ENCODE results near the gene OTUD1. TPM values are rescaled to one million over a fixed set of nuclear protein-coding genes. Genes with fewer than 3 reads are reported as not detected.

The OTUD1 gene
- total and polyA plus RNA-seq, 8 donors: 12.0 to 21.6 (median 14.6) TPM

DNA sequence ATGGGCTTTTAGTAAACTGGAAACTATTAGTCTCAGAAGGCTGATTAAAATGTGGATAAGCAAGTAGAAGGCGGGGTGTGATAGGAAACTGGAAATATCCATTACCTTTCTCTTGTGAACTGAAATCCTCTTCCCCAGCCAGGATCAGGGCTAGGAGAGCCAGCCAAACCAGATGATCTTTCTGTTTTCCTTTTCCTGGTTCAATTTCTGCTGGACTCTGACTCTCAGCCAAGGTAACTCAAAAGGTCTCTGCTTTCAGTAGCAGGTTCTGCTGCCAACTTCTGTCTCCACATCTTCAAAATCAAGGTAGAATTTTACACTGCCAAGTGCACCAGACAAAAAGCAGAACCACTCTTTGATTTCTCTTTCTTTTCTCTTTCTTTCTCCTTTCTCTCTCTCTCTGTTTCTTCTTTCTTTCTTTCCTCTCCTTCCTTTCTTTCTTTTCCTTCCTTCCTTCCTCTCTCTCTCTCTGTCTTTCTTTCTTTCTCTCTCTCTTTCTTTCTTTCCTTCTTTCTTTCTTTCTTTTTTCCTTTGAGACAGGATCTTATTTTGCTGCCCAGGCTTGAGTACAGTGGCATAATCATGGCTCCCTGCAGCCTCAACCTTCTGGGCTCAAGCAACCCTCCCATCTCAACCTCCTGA lies 30.8 kb downstream of the OTUD1 start:
- DNase-seq: no peak
- no peaks in the 10 kb centered on the region for H3K4me1 ChIP-seq
- H3K36me3 ChIP-seq: no peaks in the 10 kb centered on the region
- H3K27me3 ChIP-seq: no peaks in the 10 kb centered on the region
- no peak overlapping the region for H3K27ac ChIP-seq
- ATAC-seq: no peak
- intact Hi-C loops (cut with DNase I): no loop called here
- H3K9me3 ChIP-seq: no peaks in the 10 kb centered on the region
- TF ChIP-seq, protein P1, sequence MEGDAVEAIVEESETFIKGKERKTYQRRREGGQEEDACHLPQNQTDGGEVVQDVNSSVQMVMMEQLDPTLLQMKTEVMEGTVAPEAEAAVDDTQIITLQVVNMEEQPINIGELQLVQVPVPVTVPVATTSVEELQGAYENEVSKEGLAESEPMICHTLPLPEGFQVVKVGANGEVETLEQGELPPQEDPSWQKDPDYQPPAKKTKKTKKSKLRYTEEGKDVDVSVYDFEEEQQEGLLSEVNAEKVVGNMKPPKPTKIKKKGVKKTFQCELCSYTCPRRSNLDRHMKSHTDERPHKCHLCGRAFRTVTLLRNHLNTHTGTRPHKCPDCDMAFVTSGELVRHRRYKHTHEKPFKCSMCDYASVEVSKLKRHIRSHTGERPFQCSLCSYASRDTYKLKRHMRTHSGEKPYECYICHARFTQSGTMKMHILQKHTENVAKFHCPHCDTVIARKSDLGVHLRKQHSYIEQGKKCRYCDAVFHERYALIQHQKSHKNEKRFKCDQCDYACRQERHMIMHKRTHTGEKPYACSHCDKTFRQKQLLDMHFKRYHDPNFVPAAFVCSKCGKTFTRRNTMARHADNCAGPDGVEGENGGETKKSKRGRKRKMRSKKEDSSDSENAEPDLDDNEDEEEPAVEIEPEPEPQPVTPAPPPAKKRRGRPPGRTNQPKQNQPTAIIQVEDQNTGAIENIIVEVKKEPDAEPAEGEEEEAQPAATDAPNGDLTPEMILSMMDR (IDR thresholded peaks at IDR 0.05): no peak
- no peak overlapping the region for H3K4me3 ChIP-seq

DNA sequence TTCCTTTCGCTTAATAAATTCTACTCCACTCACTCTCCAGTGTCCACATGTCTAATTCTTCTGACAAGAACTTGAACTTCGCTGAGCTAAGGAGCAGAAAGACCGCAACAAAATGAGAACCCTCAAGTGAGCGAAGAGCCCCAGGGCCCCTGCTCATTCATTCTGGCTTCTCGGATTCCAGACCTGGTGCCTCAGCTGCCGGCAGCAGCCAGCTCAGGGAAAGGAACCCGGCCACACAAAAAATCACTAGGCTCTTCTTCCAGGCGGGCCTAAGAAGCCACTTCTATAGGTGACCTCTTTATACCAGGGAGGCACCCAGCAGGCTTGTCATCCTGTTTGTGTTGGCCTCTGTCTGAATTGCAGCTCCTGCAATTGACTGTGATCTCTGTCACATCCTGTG lies 33.3 kb downstream of the OTUD1 start:
- Histone ChIP-seq H3K4me3 (no peak overlapping the region), H3K27ac (no peak overlapping the region), H3K9me3 (no peaks in the 10 kb centered on the region), H3K4me1 (no peaks in the 10 kb centered on the region), H3K27me3 (no peaks in the 10 kb centered on the region), H3K36me3 (no peaks in the 10 kb centered on the region)
- DNase-seq: no peak
- intact Hi-C loops (cut with DNase I): no loop called here
- no peak for ATAC-seq
- TF ChIP-seq, protein P1 (IDR thresholded peaks at IDR 0.05): no peak

DNA sequence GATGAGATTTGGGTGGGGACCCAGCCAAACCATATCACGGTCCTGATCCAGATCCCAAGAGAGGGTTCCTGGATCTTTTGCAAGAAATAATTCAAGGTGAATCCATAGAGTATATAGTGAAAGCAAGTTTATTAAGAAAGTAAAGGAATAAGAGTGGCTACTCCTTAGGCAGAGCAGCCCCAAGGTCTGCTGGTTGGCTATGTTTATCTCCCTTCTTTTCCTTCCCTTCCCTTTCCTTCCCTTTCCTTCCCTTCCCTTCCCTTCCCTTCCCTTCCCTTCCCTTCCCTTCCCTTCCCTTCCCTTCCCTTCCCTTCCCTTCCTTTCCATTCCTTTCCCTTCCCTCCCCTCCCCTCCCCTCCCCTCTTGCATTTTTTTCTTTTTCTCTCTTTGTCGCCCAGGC lies 35.2 kb downstream of the OTUD1 start:
- peaks cover 0 to 1% of the 10 kb centered on the region in 2 donors for H3K4me1 ChIP-seq
- no peak overlapping the region for H3K27ac ChIP-seq
- no peak for ATAC-seq
- no peaks in the 10 kb centered on the region for H3K27me3 ChIP-seq
- no peak overlapping the region for H3K4me3 ChIP-seq
- H3K9me3 ChIP-seq: no peaks in the 10 kb centered on the region
- intact Hi-C loops (cut with DNase I): no loop called here
- TF ChIP-seq, protein P1 (IDR thresholded peaks at IDR 0.05): no peak
- H3K36me3 ChIP-seq: no peaks in the 10 kb centered on the region
- DNase-seq: no peak

DNA sequence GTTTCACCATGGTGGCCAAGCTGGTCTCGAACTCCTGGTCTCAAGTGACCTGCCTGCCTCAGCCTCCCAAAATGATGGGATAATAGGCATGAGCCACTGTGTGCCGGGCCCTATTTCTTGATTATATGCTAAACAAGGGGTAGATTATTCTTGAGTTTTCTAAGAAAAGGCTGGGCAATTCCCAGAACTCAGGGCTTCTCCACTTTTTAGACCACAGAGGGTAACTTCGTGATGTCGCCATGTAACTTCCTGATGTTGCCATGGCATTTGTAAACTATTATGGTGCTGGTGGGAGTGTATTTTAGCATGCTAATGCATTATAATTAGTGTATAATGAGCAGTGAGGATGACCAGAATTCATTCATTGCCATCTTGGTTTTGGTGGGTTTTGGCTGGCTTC lies 35.8 kb downstream of the OTUD1 start:
- Histone ChIP-seq H3K4me1 (peaks cover 0 to 7% of the 10 kb centered on the region in 2 donors), H3K9me3 (no peaks in the 10 kb centered on the region), H3K27ac (no peak overlapping the region), H3K36me3 (no peaks in the 10 kb centered on the region), H3K27me3 (no peaks in the 10 kb centered on the region), H3K4me3 (no peak overlapping the region)
- intact Hi-C loops (cut with DNase I): no loop called here
- ATAC-seq (no peak), DNase-seq (no peak)
- TF ChIP-seq, protein P1 (IDR thresholded peaks at IDR 0.05): no peak

DNA sequence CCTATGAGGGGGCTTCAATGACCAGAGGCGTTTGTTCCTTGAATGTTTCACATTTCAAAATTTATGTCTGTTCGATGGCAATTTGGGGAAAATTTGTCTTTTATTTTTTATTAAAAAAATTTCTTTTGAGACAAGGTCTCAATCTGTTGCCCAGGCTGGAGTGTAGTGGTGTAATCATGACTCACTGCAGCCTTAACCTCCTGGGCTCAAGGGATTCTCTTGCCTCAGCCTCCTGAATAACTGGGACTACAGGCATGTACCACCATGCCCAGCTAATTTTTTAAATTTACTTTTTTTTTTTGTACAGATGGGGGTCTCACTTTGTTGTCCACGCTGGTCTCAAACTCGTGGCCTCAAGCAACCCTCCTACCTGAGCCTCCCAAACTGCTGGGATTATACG lies 39.7 kb downstream of the OTUD1 start:
- TF ChIP-seq, protein P1 (IDR thresholded peaks at IDR 0.05): no peak
- no peaks in the 10 kb centered on the region for H3K9me3 ChIP-seq
- H3K4me1 ChIP-seq: peaks cover 0 to 9% of the 10 kb centered on the region in 2 donors
- ATAC-seq (no peak), DNase-seq (no peak)
- no peak overlapping the region for H3K4me3 ChIP-seq
- H3K27me3 ChIP-seq: no peaks in the 10 kb centered on the region
- no peak overlapping the region for H3K27ac ChIP-seq
- no peaks in the 10 kb centered on the region for H3K36me3 ChIP-seq
- intact Hi-C loops (cut with DNase I): no loop called here

Data from left lung (tissue), 10 donors.